OCI-LY7 (cell line): ENCODE results near the gene CTNNA3.

ENCODE experiments used
- CTCF ChIP-seq: fragments of 200-600 bp; sonication (generic); conservative IDR thresholded peaks from 2 replicates; pipeline ENCODE4 v1.5.1; 2014; ENCODE audit warnings: mild to moderate bottlenecking, antibody characterized with exemption, low read length, moderate library complexity, mixed read lengths
- EZH2phosphoT487 ChIP-seq: fragments of 200-600 bp; sonication (generic); IDR thresholded peaks from 2 replicates; pipeline ENCODE4 v1.6.1; 2018; ENCODE audit warnings: low read depth, borderline replicate concordance, mild to moderate bottlenecking, mixed run types, antibody characterized with exemption, low read length, moderate library complexity, mixed read lengths

GRCh38 chr10:65968437-65968836 is 1727.6 kb downstream of the CTNNA3 start:
- TF ChIP-seq CTCF (no peak), EZH2phosphoT487 (no peak)
